ENCODE measurements around the gene SOX14. TPM values are rescaled to one million over a fixed set of nuclear protein-coding genes. Genes with fewer than 3 reads are reported as not detected.

Gene SOX14
- total RNA-seq (ENCODE audit: insufficient read depth, low replicate concordance) = 0.72 TPM

DNA sequence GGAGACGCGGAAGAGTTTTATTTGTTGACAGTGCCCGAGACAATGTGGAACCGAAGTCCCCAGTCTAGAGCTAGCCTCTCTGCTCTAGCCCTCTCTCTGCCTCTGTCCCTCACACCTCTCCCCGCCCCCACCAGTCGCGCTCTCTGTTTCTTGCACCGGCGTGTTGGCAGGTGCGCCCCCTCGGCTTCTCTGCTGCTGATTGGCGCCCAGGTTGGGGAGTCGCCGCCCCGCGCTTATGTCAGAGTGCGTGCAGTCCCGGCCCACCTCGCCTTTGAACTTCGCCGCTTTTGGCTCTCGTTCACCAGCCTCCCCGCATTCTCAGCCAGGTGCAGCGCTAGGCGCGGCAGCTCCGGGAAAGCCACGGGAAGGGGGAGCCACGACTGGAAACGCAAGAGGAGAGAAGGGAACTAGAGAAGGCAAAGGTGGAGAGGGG, at the start of gene SOX14:
SOX14 (plus strand) TSS at position 315 of the 433 bp plus-strand sequence. CDS start 470 bp downstream, outside the sequence.
- no peak for DNase-seq (ENCODE audit: low spot score)

DNA sequence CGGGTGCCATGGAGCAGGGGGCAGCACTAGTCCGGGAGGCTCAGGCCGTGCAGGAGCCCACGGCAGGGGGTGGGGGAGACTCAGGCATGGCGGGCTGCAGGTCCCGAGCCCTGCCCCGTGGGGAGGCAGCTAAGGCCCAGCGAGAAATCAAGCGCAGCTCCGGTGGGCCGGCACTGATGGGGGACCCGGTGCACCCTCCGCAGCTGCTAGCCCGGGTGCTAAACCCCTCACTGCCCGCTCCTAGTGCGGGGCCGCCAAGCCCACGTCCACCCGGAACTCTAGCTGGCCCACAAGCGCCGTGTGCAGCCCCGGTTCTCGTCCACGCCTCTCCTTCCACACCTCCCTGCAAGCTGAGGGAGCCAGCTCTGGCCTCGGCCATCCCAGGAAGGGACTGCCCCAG, 49.6 kb upstream of the SOX14 start:
- DNase-seq (ENCODE audit: low spot score) = no peak

DNA sequence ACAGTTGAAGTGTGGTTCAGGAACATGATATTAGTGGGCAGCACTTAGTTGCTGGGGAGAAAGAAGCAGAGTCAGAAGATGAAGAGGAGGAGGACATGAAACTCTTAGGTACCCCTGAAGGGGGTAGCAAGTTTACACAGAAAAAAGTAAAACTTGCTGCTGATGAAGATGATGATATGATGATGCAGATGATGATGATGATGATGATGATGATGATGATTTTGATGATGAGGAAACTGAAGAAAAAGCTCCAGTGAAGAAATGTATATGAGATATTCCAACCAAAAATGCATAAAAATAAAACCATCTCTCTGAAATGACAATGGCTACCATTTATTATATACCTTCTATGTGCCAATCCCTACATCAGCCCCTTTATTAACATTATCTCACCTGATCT, 39.9 kb upstream of the SOX14 start:
- no peak for DNase-seq (ENCODE audit: low spot score)

DNA sequence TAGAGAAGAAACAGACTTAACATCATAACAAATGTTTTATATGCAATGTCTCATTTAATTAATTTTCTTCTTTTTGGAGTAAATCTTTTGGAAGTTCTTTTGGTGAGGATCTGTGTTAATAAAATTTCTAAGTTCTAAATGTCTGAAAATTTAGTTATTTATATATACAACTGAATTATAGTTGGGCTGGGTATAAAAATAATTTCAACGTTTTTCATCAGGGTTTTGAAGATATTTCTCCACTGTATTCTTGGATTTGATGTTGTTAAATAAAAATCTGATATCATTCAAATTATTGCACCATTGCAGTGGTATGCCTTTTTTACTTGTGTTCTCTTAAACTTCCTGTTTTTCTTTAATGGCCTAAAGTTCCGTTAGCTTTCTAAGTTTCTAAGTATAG, 26.9 kb upstream of the SOX14 start:
- no peak for DNase-seq (ENCODE audit: low spot score)

DNA sequence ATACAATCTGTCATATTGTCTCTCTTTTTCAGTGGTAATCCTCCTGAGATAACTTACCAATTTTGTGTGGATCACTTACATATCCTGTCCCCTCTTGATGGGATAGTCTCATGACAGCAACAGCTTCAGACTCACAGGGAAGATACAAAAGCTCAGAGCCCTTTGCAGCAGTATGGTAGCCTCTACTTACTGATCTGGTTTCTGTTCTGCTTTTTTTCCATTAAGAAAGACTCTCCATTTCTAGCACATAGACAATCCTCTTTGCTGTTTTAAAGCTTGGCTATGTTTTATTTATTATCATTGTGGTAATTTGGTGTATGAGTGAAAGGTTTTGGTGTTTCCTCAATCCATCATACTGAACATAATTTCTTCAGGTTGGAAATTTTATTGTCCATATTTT, 25.4 kb upstream of the SOX14 start:
- no peak for DNase-seq (ENCODE audit: low spot score)

DNA sequence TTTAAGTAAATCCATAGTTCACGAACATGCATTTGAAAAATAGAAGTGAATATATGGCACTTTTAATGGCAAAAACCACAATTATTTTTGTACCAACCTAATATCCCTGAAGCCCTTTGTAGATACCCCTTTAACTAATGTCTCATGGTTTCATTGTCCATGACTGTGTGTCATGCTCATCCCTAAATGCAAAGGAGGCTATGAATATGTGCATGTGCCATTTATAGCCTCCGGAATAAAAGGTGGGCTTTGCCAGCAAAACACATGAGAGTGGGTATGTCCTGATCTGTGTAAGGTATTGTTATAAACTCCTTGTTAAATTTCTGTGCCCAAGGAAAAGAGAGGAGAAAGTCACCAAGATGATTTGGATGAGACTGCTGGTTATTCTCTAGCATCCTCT, 20.5 kb upstream of the SOX14 start:
- DNase-seq (ENCODE audit: low spot score) = no peak

DNA sequence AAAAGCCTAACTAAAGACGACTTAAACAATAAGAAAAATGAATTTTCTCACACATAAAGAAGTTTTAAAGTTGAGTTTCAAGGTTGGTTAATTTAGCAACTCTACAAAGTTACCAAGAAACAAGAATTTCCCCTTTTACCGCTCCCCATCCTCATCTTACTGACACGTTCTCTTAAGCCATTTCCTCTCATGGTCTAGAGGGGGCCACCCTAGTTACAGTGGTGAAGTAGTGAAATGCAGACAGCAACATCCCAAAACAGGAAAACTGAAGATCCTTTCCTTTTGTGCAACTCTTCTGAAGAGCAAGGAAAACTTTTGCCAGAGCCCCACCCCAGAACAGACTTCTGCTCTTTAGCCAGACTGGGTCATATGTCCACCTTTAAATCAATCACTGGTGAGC, 17.3 kb upstream of the SOX14 start:
- no peak for DNase-seq (ENCODE audit: low spot score)

DNA sequence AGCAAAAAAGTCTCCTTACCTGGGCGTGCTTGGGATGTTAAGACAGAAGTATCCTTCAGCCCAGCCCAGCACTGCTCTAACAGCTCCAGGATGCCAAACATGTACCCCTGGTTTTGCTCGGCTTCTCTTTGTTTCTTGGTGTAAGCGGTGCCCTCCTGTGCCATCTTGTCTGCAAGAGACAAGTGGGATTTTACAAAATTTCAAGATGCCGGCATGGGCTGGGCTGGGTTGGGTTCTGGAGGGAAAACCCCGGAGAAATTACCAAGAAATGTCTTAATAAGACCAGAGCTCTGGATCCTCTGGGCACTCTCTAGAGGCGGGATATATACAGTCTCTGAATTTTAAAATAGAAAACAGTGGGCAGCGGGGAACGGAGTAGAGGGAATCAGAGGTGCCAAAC, 4.6 kb upstream of the SOX14 start:
- DNase-seq (ENCODE audit: low spot score) = no peak

DNA sequence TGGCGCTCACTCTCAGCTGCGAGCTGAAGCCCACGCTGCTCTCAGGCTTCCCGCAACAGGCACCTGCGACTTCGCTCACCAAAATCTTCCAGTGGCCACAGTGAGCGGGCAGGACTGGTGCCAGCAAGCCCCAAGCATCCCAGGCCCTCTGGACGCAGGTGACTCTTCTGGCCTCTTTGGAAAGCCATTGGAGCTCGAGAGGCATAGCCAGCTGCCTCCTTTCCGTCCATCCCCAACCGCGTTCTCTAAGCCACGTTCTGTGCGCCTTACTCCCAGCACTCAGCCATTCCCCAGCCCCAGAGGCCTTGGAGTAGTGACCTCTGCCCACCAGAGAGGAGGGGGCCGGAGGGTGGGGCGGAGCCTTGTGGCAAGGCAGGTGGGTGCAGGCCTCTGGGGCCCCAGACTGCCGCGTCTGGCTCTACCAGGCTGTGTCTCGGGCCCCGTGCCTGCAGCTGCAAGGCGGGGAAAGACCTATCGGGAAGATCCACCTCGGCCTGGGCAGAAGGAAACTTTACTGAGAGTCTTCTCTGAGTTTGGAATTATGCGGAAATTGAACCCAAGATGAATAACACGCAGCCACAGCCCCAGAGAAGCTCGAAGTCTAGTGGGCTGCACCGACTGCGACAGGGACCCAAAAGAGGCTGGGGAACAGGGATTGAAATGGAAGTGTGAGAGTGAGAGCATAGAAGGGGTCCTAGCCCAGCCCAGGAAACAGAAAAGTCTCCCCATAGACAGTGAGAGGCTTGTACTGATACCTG, 3.6 kb upstream of the SOX14 start:
- DNase-seq (ENCODE audit: low spot score) = no peak

DNA sequence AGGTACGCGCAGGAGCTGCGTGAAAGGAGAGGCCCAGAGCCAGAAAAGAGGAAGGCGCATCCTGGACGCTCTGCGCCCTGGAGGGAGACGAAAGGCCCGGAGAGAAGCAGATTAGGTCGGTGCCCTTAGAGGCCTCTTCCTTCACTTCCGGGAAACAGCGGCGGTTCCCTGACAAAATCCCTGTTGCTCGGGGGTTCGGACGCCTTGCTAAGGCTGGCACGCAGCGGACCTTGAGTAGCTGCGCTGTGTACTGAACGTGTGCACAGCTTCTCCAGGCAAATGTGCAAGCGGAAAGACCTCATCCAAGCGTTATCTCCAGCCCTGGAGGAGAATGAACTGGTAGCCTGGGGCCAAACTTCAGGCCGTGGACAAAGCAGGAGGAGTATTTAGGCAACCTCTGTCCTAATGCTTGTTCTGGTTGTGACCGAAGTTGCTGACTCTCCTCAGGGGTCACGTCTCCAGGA, 3.0 kb upstream of the SOX14 start:
- DNase-seq (ENCODE audit: low spot score) = no peak

DNA sequence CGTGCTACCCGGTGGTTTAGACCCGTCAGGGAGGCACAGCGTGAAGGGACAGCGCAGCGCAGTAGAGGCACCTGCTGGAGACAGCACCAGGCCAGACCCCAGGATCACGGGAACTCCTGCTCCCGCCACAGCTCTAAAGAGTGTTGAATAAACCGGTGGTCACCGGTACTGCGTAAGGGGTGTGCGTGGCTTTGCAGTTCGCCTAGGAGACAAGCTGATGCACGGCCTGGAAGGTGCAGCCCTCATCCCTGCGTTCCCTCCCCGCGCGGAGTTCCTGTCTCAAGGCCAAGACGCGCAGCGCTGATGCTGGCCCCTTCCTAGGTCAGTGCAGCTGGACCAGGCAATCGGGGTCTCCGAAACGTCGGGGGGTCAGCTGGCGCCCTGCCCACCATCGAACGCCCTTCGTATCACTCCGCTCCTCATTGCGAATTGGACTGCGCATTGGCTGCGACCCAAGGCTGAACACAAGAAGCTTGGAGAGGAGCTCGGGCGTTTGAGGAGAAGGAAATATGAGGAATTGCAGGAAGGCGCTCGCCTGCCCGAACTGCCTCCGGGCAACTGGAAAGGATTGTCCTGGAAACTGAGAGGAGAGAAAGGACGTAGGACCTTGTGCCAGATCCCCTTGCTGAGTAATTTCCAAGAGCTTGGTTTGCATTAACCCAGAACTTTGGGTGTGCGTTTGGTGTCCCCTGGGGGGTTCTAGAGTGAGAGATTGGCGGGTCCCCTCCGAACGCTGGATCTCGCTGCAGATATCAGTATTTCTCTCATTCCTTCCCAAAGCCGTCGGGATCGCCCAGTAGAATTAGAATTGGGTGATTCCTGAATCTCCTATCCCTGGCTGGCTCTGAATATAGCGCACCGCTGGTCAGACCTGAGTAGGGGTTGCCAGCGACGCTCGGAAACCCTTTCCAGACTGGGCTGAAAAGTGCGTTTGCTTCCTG, 2.3 kb upstream of the SOX14 start:
- DNase-seq (ENCODE audit: low spot score) = no peak

DNA sequence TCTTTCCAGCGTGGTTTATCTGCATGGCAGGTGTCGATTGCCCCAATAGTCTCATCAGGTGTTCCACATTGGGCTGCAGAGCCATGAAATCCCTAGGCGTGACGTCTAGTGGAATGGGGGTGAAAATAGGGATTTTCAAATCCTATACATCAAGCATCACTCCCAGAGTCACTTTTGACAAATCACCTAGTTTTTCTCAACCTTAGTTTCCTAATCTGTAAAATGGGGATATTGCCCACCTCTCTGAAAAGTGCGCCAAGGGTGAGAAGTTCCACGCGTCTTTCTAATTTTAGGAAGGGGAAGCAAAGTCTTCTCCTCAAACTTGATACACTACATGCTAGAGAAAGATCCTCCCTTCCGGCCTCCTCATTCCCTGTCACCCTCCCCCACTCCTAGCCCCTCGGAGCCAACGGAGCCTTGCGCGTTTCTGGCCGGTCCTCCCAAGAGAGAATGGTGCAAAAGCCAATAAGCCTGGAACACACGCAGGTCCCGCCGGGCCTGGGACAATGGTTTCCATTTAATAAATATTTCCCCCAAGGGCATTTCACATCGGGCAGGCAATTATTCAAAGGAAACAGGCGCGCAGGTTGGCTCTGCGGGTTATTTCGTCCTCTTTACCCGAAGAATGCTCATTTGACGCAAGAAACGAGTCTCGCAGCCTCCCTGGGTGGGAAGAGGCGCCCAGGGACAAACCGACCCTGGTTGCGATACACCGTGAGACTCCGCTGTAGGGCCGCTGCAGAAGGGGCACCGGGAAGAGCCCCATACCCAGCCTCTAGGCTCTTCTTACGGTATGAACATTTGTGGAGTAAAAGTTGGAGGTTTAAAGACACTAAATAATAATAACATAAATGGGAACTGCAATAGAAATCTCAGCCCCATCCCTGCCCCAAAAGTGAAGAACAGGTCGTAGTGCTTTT, 1.2 kb upstream of the SOX14 start:
- no peak for DNase-seq (ENCODE audit: low spot score)

DNA sequence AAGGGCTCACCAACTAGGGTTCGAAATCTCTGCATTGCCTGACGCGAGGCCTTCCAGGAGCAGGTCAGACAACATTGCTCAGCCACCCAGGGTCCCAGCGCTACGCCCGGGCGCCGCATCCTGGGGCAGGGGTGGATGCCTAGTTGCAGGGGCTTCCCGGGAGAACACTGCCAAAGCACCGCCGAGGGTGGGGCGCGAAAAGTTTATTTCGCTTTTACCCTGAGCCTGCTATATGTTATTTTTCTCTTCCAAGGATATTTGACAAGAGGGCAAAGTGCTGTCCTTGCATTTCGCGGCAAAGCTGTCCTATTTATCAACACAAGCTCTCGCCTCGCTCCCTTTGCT, 549 bp upstream of the SOX14 start:
- DNase-seq (ENCODE audit: low spot score) = no peak

DNA sequence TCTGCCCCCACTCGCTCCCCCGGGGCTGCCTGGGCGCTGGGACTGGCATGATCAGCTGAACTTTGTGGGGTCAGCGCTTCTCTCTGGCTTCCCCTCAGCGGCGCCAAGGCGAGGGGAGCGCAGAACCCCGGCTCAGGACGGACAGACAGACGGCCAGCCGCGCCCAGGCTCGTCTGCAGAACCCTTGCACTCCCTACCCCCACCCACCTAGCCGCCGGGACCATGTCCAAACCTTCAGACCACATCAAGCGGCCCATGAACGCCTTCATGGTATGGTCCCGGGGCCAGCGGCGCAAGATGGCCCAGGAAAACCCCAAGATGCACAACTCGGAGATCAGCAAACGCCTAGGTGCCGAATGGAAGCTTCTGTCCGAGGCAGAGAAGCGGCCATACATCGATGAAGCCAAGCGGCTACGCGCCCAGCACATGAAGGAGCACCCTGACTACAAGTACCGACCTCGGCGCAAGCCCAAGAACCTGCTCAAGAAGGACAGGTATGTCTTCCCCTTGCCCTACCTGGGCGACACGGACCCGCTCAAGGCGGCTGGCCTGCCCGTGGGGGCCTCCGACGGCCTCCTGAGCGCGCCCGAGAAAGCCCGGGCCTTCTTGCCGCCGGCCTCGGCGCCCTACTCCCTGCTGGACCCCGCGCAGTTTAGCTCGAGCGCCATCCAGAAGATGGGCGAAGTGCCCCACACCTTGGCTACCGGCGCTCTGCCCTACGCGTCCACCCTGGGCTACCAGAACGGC, 621 bp downstream of the SOX14 start:
- no peak for DNase-seq (ENCODE audit: low spot score)

DNA sequence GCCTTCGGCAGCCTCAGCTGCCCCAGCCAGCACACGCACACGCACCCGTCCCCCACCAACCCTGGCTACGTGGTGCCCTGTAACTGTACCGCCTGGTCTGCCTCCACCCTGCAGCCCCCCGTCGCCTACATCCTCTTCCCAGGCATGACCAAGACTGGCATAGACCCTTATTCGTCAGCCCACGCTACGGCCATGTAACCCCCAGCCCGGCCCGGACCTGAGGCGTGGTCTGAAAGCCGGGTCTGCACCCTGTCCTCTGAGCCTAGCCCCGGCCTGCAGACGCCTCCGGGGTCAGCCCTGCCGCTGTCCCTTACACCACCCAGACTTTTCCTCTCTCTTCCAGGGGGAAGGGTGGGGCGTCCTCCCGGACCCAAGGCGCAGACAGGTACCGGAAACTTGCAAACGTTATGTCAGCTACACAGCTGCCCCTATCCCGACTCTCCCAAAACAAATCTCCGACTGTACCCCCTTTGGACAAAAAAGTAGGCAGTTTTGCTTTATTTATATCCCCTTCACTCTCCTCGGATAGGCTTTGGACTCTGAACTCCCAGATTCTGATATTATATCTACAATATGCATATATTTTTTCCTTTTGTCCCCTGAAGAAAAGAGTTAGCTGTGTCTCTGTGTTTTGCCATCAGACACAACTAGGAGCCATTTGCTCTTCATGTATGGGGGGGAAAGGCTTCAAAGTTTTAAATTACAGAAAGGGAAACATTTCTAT, 1.4 kb downstream of the SOX14 start:
- DNase-seq (ENCODE audit: low spot score) = no peak

DNA sequence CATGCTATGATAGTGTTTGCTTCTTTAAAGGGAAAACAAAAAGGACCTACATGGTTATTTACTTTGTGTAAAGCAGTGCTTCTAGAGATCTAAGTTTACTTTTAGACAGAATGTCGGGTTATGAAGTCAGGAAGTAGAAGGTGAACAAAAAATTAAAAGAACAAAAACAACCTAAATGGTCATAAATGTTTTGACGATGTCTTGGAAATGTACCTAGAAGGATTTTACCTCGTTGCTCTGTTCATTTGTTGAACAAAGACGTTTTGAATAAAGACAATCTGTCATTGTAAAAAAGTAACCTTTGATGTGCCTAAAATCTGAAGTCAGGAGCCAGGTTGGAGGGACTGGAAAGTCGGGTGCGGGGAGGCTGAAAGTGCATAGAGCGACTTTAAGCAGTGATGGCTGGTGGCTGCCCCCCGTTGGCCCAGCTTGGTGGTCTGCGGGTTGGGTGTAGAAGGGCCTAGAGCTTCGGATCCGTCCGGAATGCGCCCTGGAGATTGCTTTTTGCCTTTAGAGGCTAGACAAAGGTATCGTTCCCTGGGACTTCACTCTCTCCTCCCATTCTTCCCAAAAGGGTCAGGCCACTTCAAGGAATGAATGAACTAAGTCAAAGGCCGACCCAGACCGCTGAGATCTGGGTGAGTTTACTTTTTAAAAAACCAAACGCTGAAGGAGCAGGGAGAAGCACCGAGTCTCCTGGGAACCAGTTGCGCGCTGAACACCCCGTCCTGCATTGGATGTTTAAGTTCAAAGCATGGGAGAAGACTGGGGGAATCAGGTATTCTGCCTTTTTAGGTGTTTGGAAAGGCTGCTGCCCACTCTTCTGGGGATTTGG, 2.1 kb downstream of the SOX14 start:
- DNase-seq (ENCODE audit: low spot score) = no peak

DNA sequence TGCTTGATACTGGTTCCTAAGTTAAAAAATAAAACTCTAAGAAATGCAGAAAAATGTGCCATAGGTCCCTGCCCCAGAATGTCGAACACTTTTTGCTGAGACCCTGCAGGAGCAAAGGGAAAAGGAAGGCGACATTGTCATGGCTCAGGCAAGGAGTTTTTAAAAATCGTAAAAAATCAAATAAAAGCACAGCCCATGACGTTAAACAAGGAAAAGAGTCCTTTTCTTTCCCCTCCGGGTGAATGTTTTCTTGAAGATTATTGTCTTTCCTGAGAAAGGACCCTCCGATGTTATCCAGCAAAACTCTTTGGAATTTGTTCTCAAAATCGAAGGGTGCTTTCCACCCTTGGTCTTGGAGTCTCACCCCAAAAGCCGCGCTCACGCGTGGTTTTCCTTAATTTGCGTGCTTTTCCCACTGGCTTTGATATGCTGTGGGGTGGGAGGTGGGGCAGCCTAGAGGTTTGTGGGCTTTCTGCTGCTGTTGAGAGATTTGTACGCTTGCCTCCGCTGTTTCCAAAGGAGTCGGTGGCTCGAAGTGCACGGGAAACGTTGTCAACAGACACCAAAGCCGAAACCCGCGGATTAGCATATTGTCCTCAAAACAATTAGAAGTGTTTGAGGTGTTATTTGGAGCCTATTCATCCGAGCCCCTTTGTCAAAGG, 2.9 kb downstream of the SOX14 start:
- DNase-seq (ENCODE audit: low spot score) = no peak

DNA sequence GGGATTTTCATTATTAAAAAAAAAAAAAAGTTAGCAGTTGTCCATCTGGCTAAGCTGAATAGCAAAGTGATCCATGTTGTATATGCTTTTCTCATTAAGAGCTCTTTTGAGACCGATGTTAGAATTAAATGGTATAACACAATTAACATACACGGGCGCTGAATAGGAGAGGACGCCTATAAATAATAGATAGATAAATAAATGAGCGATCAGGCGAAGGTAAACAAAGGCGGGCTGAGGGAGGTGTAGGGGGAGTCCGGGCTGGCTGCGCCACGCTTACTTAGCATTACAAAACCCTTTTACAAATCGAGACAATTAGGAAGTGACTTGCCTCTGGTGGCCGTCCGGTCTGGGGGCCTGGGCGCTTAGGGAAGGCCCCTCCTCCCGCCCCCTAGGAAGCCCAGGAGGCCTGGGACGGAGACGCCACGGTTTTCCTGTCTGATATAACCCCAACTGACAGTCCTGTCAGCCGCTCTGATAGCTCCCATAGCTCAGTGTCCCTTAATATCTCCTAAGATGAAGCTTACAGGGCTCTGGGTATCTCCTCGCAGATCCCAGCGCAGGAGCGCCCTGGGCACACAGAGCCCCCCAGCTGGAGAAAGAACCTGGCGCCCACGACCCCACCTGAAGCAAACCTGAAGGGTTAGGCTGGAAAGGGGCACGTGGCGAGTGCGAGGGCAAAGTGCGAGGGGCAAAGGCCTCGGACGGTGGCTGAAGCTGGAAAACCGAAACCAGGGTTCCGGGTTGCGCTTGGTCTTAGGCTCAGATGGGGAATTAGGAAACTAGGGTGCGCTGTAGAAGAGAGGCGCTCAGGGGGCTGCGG, 3.6 kb downstream of the SOX14 start:
- no peak for DNase-seq (ENCODE audit: low spot score)

Measured in umbilical cord (tissue), 2 donors.